GM19043 (cell line): ENCODE results near the gene ARHGEF28.

Experiments
- ATAC-seq: cut with Tn5 transposase; IDR thresholded peaks from one replicate; pipeline ENCODE4 v1.9.1; 2021; ENCODE audit warnings: low read depth; ENCODE audit not compliant: unreplicated experiment

The ARHGEF28 gene

GRCh38 chr5:73686912-73687311, 60.9 kb downstream of the ARHGEF28 start:
- ATAC-seq, result peak; percentile 66

GRCh38 chr5:73687357-73687756, 61.4 kb downstream of the ARHGEF28 start:
- peak; percentile 67 for ATAC-seq

GRCh38 chr5:73690015-73690414, 64.0 kb downstream of the ARHGEF28 start:
- ATAC-seq, result no peak

GRCh38 chr5:73691302-73692080, 65.5 kb downstream of the ARHGEF28 start:
- ATAC-seq, result no peak

- no peak for ATAC-seq
Observed at GRCh38 chr5:73692166-73692640, 66.2 kb downstream of the ARHGEF28 start.

- ATAC-seq, result no peak
Observed at GRCh38 chr5:73692981-73693380, 67.0 kb downstream of the ARHGEF28 start.

GRCh38 chr5:73693573-73694061, 67.6 kb downstream of the ARHGEF28 start:
- ATAC-seq, result peak; percentile 23

- peak; percentile 63 for ATAC-seq
Observed at GRCh38 chr5:73694089-73694488, 68.1 kb downstream of the ARHGEF28 start.

- no peak for ATAC-seq
Observed at GRCh38 chr5:73698011-73698410, 72.0 kb downstream of the ARHGEF28 start.

- ATAC-seq, result no peak
Observed at GRCh38 chr5:73701566-73701965, 75.6 kb downstream of the ARHGEF28 start.

- no peak for ATAC-seq
Observed at GRCh38 chr5:73702534-73702933, 76.5 kb downstream of the ARHGEF28 start.

- no peak for ATAC-seq
Observed at GRCh38 chr5:73702951-73703350, 77.0 kb downstream of the ARHGEF28 start.

- no peak for ATAC-seq
Observed at GRCh38 chr5:73705364-73705763, 79.4 kb downstream of the ARHGEF28 start.

GRCh38 chr5:73706963-73707362, 81.0 kb downstream of the ARHGEF28 start:
- no peak for ATAC-seq

GRCh38 chr5:73709536-73710129, 83.6 kb downstream of the ARHGEF28 start:
- no peak for ATAC-seq

GRCh38 chr5:73716284-73716808, 90.3 kb downstream of the ARHGEF28 start:
- no peak for ATAC-seq

- no peak for ATAC-seq
Observed at GRCh38 chr5:73718762-73719161, 92.8 kb downstream of the ARHGEF28 start.

- no peak for ATAC-seq
Observed at GRCh38 chr5:73719632-73720031, 93.6 kb downstream of the ARHGEF28 start.

- no peak for ATAC-seq
Observed at GRCh38 chr5:73722231-73722630, 96.2 kb downstream of the ARHGEF28 start.

- ATAC-seq, result no peak
Observed at GRCh38 chr5:73726071-73726470, 100.1 kb downstream of the ARHGEF28 start.

GRCh38 chr5:73726606-73727231, 100.7 kb downstream of the ARHGEF28 start:
- ATAC-seq, result no peak
